Measurements from ENCODE around the gene ASTN2.

ASTN2 gene

DNA sequence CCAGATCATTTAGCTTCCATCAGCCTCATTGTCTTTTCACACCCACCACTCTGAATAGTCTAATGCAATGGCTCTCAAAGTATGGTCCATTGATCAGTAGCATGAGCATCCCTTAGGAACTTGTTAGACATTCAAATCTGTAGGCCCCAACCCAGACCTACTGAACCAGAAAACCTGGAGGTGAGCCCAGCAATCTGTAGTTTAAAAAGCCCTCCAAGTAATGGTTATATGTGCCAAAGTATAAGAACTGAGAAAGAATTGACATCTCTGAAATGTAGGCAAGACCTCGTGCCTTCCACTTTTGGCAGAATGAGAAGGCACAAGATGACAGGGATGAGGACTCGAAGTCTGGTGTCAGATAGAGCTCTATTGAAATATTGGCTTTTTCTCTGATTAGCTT lies 460.1 kb downstream of the ASTN2 start:
- Histone ChIP-seq H3K36me3 (replicated peaks; ENCODE audit: insufficient read depth, low read length) (no peaks in the 10 kb centered on the region), H3K9me3 (replicated peaks; ENCODE audit: insufficient read depth, low read length) (no peaks in the 10 kb centered on the region), H3F3A (ENCODE audit: insufficient read depth, low read length) (no peaks in the 10 kb centered on the region), H3K9me2 (replicated peaks; ENCODE audit: insufficient read depth, low read length) (no peaks in the 10 kb centered on the region), H3K79me2 (ENCODE audit: low read length) (no peaks in the 10 kb centered on the region), H2AFZ (ENCODE audit: low read length) (no peak overlapping the region), H3K4me3 (ENCODE audit: low read length) (no peak overlapping the region), H4K20me1 (ENCODE audit: insufficient read depth, low read length) (no peaks in the 10 kb centered on the region), H3K9ac (ENCODE audit: low read length) (no peak overlapping the region), H3K27ac (ENCODE audit: low read length) (no peak overlapping the region), H3K4me1 (ENCODE audit: low read length) (no peaks in the 10 kb centered on the region), H3K27me3 (replicated peaks; ENCODE audit: insufficient read depth, low read length) (no peaks in the 10 kb centered on the region), H3K4me2 (ENCODE audit: low read depth, low read length) (no peak overlapping the region)
- no peak for DNase-seq
- TF ChIP-seq, protein P1, sequence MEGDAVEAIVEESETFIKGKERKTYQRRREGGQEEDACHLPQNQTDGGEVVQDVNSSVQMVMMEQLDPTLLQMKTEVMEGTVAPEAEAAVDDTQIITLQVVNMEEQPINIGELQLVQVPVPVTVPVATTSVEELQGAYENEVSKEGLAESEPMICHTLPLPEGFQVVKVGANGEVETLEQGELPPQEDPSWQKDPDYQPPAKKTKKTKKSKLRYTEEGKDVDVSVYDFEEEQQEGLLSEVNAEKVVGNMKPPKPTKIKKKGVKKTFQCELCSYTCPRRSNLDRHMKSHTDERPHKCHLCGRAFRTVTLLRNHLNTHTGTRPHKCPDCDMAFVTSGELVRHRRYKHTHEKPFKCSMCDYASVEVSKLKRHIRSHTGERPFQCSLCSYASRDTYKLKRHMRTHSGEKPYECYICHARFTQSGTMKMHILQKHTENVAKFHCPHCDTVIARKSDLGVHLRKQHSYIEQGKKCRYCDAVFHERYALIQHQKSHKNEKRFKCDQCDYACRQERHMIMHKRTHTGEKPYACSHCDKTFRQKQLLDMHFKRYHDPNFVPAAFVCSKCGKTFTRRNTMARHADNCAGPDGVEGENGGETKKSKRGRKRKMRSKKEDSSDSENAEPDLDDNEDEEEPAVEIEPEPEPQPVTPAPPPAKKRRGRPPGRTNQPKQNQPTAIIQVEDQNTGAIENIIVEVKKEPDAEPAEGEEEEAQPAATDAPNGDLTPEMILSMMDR (IDR thresholded peaks at IDR 0.05; ENCODE audit: low read length), result no peak
- TF ChIP-seq EZH2phosphoT487 (IDR thresholded peaks at IDR 0.05; ENCODE audit: low read length) (no peak), EZH2 (optimal IDR thresholded peaks at IDR 0.05; ENCODE audit: low read depth, low read length) (no peak)

DNA sequence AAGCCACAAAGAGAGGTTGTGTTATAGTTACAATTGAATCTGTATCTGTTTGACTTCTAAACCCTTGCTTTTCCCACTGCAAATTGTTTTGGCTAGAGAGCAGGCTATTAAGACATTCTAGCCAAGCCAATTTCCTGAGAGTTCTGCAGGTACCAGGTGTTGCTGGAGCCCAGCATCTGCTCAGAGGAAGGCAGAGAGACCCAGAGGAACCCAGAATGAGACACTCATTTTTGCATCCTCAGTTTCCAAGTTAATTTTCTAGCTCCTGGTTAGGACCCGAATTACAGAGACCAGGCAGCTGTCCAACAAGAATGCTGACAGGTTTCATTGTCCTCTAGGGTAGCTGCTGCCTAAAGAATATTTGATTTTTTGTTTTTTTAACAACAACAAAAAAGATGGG lies 461.6 kb downstream of the ASTN2 start:
- H3F3A ChIP-seq (ENCODE audit: insufficient read depth, low read length), result no peaks in the 10 kb centered on the region
- no peak for DNase-seq
- TF ChIP-seq EZH2 (optimal IDR thresholded peaks at IDR 0.05; ENCODE audit: low read depth, low read length) (no peak), EZH2phosphoT487 (IDR thresholded peaks at IDR 0.05; ENCODE audit: low read length) (no peak)
- TF ChIP-seq, protein P1 (IDR thresholded peaks at IDR 0.05; ENCODE audit: low read length), result no peak
- no peaks in the 10 kb centered on the region for H3K9me3 ChIP-seq (replicated peaks; ENCODE audit: insufficient read depth, low read length)
- no peak overlapping the region for H3K27ac ChIP-seq (ENCODE audit: low read length)
- no peaks in the 10 kb centered on the region for H3K4me1 ChIP-seq (ENCODE audit: low read length)
- no peaks in the 10 kb centered on the region for H4K20me1 ChIP-seq (ENCODE audit: insufficient read depth, low read length)
- no peaks in the 10 kb centered on the region for H3K9me2 ChIP-seq (replicated peaks; ENCODE audit: insufficient read depth, low read length)
- H3K9ac ChIP-seq (ENCODE audit: low read length), result no peak overlapping the region
- H3K4me3 ChIP-seq (ENCODE audit: low read length), result no peak overlapping the region
- H3K79me2 ChIP-seq (ENCODE audit: low read length), result no peaks in the 10 kb centered on the region
- no peak overlapping the region for H2AFZ ChIP-seq (ENCODE audit: low read length)
- H3K27me3 ChIP-seq (replicated peaks; ENCODE audit: insufficient read depth, low read length), result no peaks in the 10 kb centered on the region
- H3K36me3 ChIP-seq (replicated peaks; ENCODE audit: insufficient read depth, low read length), result no peaks in the 10 kb centered on the region
- H3K4me2 ChIP-seq (ENCODE audit: low read depth, low read length), result no peak overlapping the region

DNA sequence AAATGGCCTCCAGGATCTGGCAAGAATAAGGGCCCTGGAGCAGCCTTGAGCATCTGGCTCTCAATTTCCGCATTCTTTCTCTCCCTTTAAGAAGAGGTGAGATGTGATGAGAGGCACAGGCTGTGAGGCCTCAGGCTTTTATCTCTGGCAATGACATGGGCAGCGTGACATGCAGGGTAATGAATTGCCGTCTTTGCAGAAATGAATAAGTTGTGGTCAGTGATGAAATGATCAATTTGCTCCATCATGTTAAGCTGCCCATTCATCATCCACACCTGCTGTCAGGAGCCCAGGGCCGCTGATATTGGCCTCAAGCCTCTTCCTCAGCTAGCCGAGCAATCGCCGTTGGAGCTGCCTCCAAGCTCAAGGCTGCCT lies 462.4 kb downstream of the ASTN2 start:
- TF ChIP-seq EZH2 (optimal IDR thresholded peaks at IDR 0.05; ENCODE audit: low read depth, low read length) (no peak), EZH2phosphoT487 (IDR thresholded peaks at IDR 0.05; ENCODE audit: low read length) (no peak)
- TF ChIP-seq, protein P1 (IDR thresholded peaks at IDR 0.05; ENCODE audit: low read length), result no peak
- Histone ChIP-seq H3K9ac (ENCODE audit: low read length) (no peak overlapping the region), H3K4me3 (ENCODE audit: low read length) (no peak overlapping the region), H3K79me2 (ENCODE audit: low read length) (no peaks in the 10 kb centered on the region), H3K9me3 (replicated peaks; ENCODE audit: insufficient read depth, low read length) (no peaks in the 10 kb centered on the region), H3K4me2 (ENCODE audit: low read depth, low read length) (no peak overlapping the region), H2AFZ (ENCODE audit: low read length) (no peak overlapping the region), H3K9me2 (replicated peaks; ENCODE audit: insufficient read depth, low read length) (no peaks in the 10 kb centered on the region), H4K20me1 (ENCODE audit: insufficient read depth, low read length) (no peaks in the 10 kb centered on the region), H3K27ac (ENCODE audit: low read length) (no peak overlapping the region), H3K27me3 (replicated peaks; ENCODE audit: insufficient read depth, low read length) (no peaks in the 10 kb centered on the region), H3K4me1 (ENCODE audit: low read length) (no peaks in the 10 kb centered on the region), H3F3A (ENCODE audit: insufficient read depth, low read length) (no peaks in the 10 kb centered on the region), H3K36me3 (replicated peaks; ENCODE audit: insufficient read depth, low read length) (no peaks in the 10 kb centered on the region)
- DNase-seq, result no peak

Data from MM.1S (cell line).